Measurements from ENCODE around the gene DSCAML1.

Gene DSCAML1

DNA sequence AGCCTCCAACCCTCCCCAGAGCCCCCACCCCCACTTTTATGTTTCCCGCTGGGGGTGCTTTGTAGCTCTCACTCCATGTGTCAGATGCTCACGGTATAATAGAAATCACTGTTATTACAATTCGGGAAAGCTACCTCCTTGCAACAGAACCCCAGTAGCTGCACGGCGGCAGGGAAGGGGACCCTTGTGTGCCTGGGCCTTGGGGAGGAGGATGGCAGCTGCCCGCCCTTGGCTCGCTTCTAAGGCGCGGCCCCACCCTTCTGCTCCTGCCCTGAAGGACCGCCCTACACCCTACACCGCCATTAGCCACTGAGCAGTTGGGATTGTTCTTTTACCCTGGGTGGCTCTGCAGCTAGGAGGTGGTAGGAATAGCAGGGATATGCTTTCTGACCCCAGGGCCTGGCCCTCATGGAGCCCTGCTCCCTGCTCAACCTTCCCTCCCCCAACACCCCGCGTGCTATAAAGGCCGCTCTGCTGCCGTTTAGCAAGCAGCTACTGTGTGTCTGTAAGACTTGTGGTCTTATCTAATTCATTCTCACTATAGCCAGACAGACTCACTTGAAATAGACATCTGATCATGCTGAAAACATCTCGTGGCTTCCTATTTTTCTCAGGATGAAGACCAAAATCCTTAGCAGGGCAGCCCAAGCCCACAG is 249.7 kb downstream of the DSCAML1 start:
- TF ChIP-seq TAF1 (IDR thresholded peaks at IDR 0.05; ENCODE audit: borderline replicate concordance, insufficient read depth, low read length) = no peak
- no peak for TF ChIP-seq SIN3A (IDR thresholded peaks at IDR 0.05; ENCODE audit: borderline replicate concordance, insufficient read depth, low read length)
- TF ChIP-seq, protein P1, sequence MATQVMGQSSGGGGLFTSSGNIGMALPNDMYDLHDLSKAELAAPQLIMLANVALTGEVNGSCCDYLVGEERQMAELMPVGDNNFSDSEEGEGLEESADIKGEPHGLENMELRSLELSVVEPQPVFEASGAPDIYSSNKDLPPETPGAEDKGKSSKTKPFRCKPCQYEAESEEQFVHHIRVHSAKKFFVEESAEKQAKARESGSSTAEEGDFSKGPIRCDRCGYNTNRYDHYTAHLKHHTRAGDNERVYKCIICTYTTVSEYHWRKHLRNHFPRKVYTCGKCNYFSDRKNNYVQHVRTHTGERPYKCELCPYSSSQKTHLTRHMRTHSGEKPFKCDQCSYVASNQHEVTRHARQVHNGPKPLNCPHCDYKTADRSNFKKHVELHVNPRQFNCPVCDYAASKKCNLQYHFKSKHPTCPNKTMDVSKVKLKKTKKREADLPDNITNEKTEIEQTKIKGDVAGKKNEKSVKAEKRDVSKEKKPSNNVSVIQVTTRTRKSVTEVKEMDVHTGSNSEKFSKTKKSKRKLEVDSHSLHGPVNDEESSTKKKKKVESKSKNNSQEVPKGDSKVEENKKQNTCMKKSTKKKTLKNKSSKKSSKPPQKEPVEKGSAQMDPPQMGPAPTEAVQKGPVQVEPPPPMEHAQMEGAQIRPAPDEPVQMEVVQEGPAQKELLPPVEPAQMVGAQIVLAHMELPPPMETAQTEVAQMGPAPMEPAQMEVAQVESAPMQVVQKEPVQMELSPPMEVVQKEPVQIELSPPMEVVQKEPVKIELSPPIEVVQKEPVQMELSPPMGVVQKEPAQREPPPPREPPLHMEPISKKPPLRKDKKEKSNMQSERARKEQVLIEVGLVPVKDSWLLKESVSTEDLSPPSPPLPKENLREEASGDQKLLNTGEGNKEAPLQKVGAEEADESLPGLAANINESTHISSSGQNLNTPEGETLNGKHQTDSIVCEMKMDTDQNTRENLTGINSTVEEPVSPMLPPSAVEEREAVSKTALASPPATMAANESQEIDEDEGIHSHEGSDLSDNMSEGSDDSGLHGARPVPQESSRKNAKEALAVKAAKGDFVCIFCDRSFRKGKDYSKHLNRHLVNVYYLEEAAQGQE (IDR thresholded peaks at IDR 0.05; ENCODE audit: insufficient read depth in 1 of 2, low read depth in 2 of 2, low read length in 2 of 2) = no peak
- no peak for TF ChIP-seq POLR2AphosphoS5 (IDR thresholded peaks at IDR 0.05; ENCODE audit: low read depth, low read length)

DNA sequence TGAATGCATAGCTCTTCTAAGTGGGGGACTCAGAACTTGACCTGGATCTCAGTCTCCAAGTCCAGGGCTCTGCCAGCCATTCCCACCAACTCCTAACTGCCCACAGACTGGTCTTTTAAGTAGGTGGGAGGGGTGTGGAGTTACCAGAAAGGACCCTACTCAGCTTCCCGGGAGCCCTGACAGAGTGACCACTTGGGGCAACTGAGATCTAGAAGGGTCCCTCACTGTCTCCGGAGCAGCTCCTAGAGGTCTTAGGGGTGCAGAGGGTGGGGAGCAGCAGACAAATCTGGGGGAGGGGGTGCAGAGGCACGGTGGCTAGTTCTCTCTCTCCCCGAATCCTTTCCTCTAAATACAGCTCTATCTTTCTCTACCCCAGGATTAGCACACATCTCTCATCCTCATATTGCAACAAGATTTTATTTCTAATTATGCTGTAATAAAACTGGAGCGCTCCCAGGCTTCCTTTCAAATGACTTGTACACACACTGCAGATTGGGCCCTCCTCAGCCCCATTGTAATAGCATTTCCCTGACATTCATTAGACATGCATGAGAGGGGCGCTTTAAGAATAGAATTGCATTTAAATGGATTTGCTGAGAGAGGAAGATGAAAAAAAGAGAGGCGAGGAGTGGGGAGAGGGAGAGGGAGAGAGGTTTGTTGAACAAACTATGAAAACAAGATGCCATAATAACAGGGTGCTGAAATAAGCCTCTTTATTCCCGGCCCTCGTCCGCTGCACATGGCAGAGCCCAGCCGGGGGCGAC is 250.4 kb downstream of the DSCAML1 start:
- TF ChIP-seq TAF1 (IDR thresholded peaks at IDR 0.05; ENCODE audit: borderline replicate concordance, insufficient read depth, low read length) (no peak), FOXP2 (optimal IDR thresholded peaks at IDR 0.05; ENCODE audit: borderline replicate concordance, extremely low read depth, extremely low read length, insufficient read depth) (no peak), POLR2AphosphoS5 (IDR thresholded peaks at IDR 0.05; ENCODE audit: low read depth, low read length) (no peak), SIN3A (IDR thresholded peaks at IDR 0.05; ENCODE audit: borderline replicate concordance, insufficient read depth, low read length) (no peak)
- TF ChIP-seq, protein P1 (IDR thresholded peaks at IDR 0.05; ENCODE audit: insufficient read depth in 1 of 2, low read depth in 2 of 2, low read length in 2 of 2) = no peak

DNA sequence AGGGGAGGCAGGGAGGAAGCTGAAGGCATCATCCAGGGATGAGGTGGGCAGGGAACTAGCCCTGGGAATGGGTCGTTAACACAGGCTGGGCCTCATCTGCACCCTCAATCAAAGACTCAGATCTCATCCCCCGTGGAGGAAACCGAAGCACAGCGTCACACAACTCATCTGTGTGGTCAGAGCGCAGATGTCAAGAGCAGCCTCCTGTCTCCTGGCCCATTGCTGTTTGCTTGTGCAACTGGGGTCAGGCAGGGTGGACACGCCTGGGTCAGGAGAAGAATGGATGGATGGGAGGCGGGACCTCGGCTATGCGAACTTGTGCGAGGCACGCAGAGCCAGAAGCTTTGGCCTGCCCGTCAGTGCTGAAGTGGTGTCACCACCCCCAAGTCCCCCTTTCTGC is 251.3 kb downstream of the DSCAML1 start:
- no peak for TF ChIP-seq FOXP2 (optimal IDR thresholded peaks at IDR 0.05; ENCODE audit: borderline replicate concordance, extremely low read depth, extremely low read length, insufficient read depth)
- no peak for TF ChIP-seq TAF1 (IDR thresholded peaks at IDR 0.05; ENCODE audit: borderline replicate concordance, insufficient read depth, low read length)
- TF ChIP-seq, protein P1 (IDR thresholded peaks at IDR 0.05; ENCODE audit: insufficient read depth in 1 of 2, low read depth in 2 of 2, low read length in 2 of 2) = no peak
- TF ChIP-seq POLR2AphosphoS5 (IDR thresholded peaks at IDR 0.05; ENCODE audit: low read depth, low read length) = no peak
- TF ChIP-seq SIN3A (IDR thresholded peaks at IDR 0.05; ENCODE audit: borderline replicate concordance, insufficient read depth, low read length) = no peak

DNA sequence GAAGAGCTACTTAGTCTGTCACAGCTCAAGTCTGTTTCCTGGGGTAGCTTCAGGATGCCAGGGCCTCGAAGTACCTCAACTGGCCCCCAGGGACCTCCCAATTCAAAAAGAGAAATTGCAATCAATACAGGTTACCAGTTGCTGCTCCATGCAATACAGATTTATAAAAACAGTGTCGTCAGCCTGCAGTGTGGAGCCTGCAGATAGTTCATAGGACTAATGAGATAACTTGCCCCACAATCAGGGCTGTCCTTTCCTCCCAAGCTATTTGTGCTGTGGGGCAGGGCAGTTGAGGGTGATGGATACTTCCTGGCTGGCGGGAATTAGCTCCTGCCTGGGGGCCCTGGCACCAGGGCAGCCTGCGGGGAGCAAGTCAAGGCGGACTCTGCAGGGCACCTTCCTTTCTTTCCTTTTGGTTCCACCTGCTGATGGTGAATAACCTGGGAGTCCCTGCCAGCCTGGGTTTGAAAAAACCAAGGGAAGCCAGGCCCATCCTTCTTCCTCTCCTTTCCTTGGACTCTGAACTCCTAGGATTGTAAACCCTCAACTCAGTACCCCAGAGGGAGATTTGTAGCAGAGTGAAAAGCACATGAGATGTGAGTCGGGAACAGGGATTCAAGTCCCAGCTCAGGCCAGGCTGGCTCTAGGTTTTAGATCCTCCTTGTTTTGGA is 252.8 kb downstream of the DSCAML1 start:
- TF ChIP-seq FOXP2 (optimal IDR thresholded peaks at IDR 0.05; ENCODE audit: borderline replicate concordance, extremely low read depth, extremely low read length, insufficient read depth) (no peak), POLR2AphosphoS5 (IDR thresholded peaks at IDR 0.05; ENCODE audit: low read depth, low read length) (no peak), SIN3A (IDR thresholded peaks at IDR 0.05; ENCODE audit: borderline replicate concordance, insufficient read depth, low read length) (no peak), TAF1 (IDR thresholded peaks at IDR 0.05; ENCODE audit: borderline replicate concordance, insufficient read depth, low read length) (no peak)
- TF ChIP-seq, protein P1 (IDR thresholded peaks at IDR 0.05; ENCODE audit: insufficient read depth in 1 of 2, low read depth in 2 of 2, low read length in 2 of 2) = no peak
